Activated B cell treated with CpG ODN at 0.5 μM for 24 hours (primary cell): ENCODE results near the gene CDCP2. TPM values are rescaled to one million over a fixed set of nuclear protein-coding genes. Genes with fewer than 3 reads are reported as not detected.

Experiments
- ATAC-seq: fragments of 200-7000 bp; cut with Tn5 transposase; one replicate; pipeline ENCODE4 v1.10.0; 2021; ENCODE audit warnings: low read depth, mild to moderate bottlenecking, moderate library complexity
- CTCF ChIA-PET: fragments of 350-600 bp; sonication (Branson Sonifier 250); formaldehyde crosslinking; loops from one replicate; lab custom pipeline; 2021; ENCODE audit warnings: antibody characterized with exemption; lab: Charles Lee
- POLR2A ChIA-PET: fragments of 350-600 bp; sonication (Branson Sonifier 250); formaldehyde crosslinking; loops from one replicate; lab custom pipeline; 2021; ENCODE audit warnings: antibody characterized with exemption; lab: Charles Lee
- DNase-seq: peaks from one replicate; pipeline ENCODE4 v3.0.0; 2022
- H3K27ac Mint-ChIP-seq: one replicate; pipeline ENCODE4 v1.8.0; 2020; ENCODE audit warnings: mixed read lengths
- H3K27me3 Mint-ChIP-seq: one replicate; pipeline ENCODE4 v1.8.0; 2021; ENCODE audit warnings: mixed read lengths
- H3K36me3 Mint-ChIP-seq: one replicate; pipeline ENCODE4 v1.8.0; 2021; ENCODE audit warnings: low read depth, mixed read lengths
- H3K4me1 Mint-ChIP-seq: one replicate; pipeline ENCODE4 v1.8.0; 2021; ENCODE audit warnings: mixed read lengths
- H3K4me3 Mint-ChIP-seq: one replicate; pipeline ENCODE4 v1.8.0; 2020; ENCODE audit warnings: mild to moderate bottlenecking, mixed read lengths
- H3K9me3 Mint-ChIP-seq: one replicate; pipeline ENCODE4 v1.8.0; 2020; ENCODE audit warnings: mixed read lengths
- CTCF ChIP-seq: fragments of 200-600 bp; IDR thresholded peaks from one replicate; pipeline ENCODE4 v1.8.0; 2022; ENCODE audit warnings: antibody characterized with exemption, mild to moderate bottlenecking
- intact Hi-C: fragments of 100-400 bp; cut with micrococcal nuclease; formaldehyde crosslinking; loops from one replicate; pipeline ENCODE4 v1.15.1; 2024
- total RNA-seq: library from RNA; stranded (reverse); gene quantifications from 2 replicates; pipeline ENCODE4 v1.2.3, GENCODE V29; 2022

The CDCP2 gene
- total RNA-seq, 1 donor from 2014 or later: not detected

GRCh38 chr1:54180701-54181360 lies 28.0 kb upstream of the CDCP2 start:
- intact Hi-C loops: no loop called here
- Mint-ChIP-seq H3K27me3 (no peaks in the 10 kb centered on the region), H3K4me3 (no peak overlapping the region)

GRCh38 chr1:54178296-54179070 lies 25.7 kb upstream of the CDCP2 start:
- Mint-ChIP-seq H3K36me3 (peaks cover 30% of the 10 kb centered on the region), H3K4me1 (no peaks in the 10 kb centered on the region), H3K9me3 (no peaks in the 10 kb centered on the region), H3K4me3 (no peak overlapping the region), H3K27ac (no peak overlapping the region), H3K27me3 (no peaks in the 10 kb centered on the region)
- ChIA-PET CTCF (no interaction called here), POLR2A (no interaction called here)
- DNase-seq: no peak
- no peak for TF ChIP-seq CTCF
- intact Hi-C loops: no loop called here
- no peak for ATAC-seq

More at GRCh38 chr1:54180701-54181360, 28.0 kb upstream of the CDCP2 start:
- no peaks in the 10 kb centered on the region for H3K9me3 Mint-ChIP-seq
- H3K36me3 Mint-ChIP-seq: peaks cover 46% of the 10 kb centered on the region
- CTCF ChIA-PET: interaction anchor here (1.6 kb wide), 1 partner anchor 308 kb away, joined by 15 read pairs; no protein-coding TSS in a partner anchor
- no peak for TF ChIP-seq CTCF
- POLR2A ChIA-PET: no interaction called here
- H3K27ac Mint-ChIP-seq: no peak overlapping the region
- ATAC-seq: no peak
- no peaks in the 10 kb centered on the region for H3K4me1 Mint-ChIP-seq
- DNase-seq: no peak

GRCh38 chr1:54177726-54178125 lies 24.9 kb upstream of the CDCP2 start:
- H3K4me3 Mint-ChIP-seq: no peak overlapping the region
- DNase-seq (no peak), ATAC-seq (no peak)
- no peaks in the 10 kb centered on the region for H3K4me1 Mint-ChIP-seq
- H3K27ac Mint-ChIP-seq: no peak overlapping the region
- no peaks in the 10 kb centered on the region for H3K27me3 Mint-ChIP-seq
- no peaks in the 10 kb centered on the region for H3K9me3 Mint-ChIP-seq
- TF ChIP-seq CTCF: no peak
- ChIA-PET POLR2A (no interaction called here), CTCF (no interaction called here)
- H3K36me3 Mint-ChIP-seq: peaks cover 22% of the 10 kb centered on the region
- intact Hi-C loops: no loop called here

GRCh38 chr1:54176621-54177327 lies 24.0 kb upstream of the CDCP2 start:
- DNase-seq (no peak), ATAC-seq (no peak)
- Mint-ChIP-seq H3K4me1 (no peaks in the 10 kb centered on the region), H3K9me3 (no peaks in the 10 kb centered on the region), H3K27me3 (no peaks in the 10 kb centered on the region), H3K36me3 (peaks cover 24% of the 10 kb centered on the region), H3K4me3 (no peak overlapping the region), H3K27ac (no peak overlapping the region)
- POLR2A ChIA-PET: no interaction called here
- CTCF ChIA-PET: no interaction called here
- TF ChIP-seq CTCF: no peak
- intact Hi-C loops: no loop called here

GRCh38 chr1:54174106-54174505 lies 21.3 kb upstream of the CDCP2 start:
- Mint-ChIP-seq H3K27me3 (no peaks in the 10 kb centered on the region), H3K27ac (no peak overlapping the region), H3K4me1 (no peaks in the 10 kb centered on the region), H3K9me3 (no peaks in the 10 kb centered on the region), H3K4me3 (no peak overlapping the region), H3K36me3 (peaks cover 17% of the 10 kb centered on the region)
- intact Hi-C loops: no loop called here
- ATAC-seq (no peak), DNase-seq (no peak)
- TF ChIP-seq CTCF: no peak
- POLR2A ChIA-PET: no interaction called here
- CTCF ChIA-PET: no interaction called here
